Upper lobe of right lung (tissue), 1 donor: ENCODE results near the gene GBP4. TPM values are rescaled to one million over a fixed set of nuclear protein-coding genes. Genes with fewer than 3 reads are reported as not detected.

ENCODE experiments used
- ATAC-seq: fragments of 200-7000 bp; cut with Tn5 transposase; one replicate; pipeline ENCODE4 v1.9.1; 2020; ENCODE audit warnings: mild to moderate bottlenecking, moderate library complexity
- DNase-seq: peaks from one replicate; pipeline ENCODE4 v3.0.0-alpha.2; 2020
- H3K27ac ChIP-seq: fragments of 200-600 bp; one replicate; pipeline ENCODE4 v1.8.0; 2022
- H3K27me3 ChIP-seq: fragments of 200-600 bp; one replicate; pipeline ENCODE4 v1.8.0; 2022; ENCODE audit warnings: mild to moderate bottlenecking
- H3K36me3 ChIP-seq: fragments of 200-600 bp; one replicate; pipeline ENCODE4 v1.8.0; 2022
- H3K4me1 ChIP-seq: fragments of 200-600 bp; one replicate; pipeline ENCODE4 v1.8.0; 2022
- H3K4me3 ChIP-seq: fragments of 200-600 bp; one replicate; pipeline ENCODE4 v1.8.0; 2022; ENCODE audit warnings: mild to moderate bottlenecking
- H3K9me3 ChIP-seq: fragments of 200-600 bp; one replicate; pipeline ENCODE4 v1.8.0; 2022
- intact Hi-C: fragments of 100-400 bp; cut with DNase I; formaldehyde crosslinking; loops from one replicate; pipeline ENCODE4 v1.11.0; 2022
- total RNA-seq: library from RNA; stranded (reverse); fragmentation: NEBNext Ultra II Directional; extraction: Animal tissue kit (Norgen Biotek cat#: 25700); gene quantifications from one replicate; pipeline ENCODE4 v1.2.1, GENCODE V29; 2021
- TF ChIP-seq, protein P1 (sequence below): fragments of 200-600 bp; IDR thresholded peaks from one replicate; pipeline ENCODE4 v1.8.0; 2022; ENCODE audit warnings: antibody characterized with exemption
- donor health status: DM: no; HTN: yes; CAD: no; lungs with severe emphysema.

The GBP4 gene
- total RNA-seq, 1 donor from 2014 or later = 32.9 TPM

GRCh38 chr1:89151047-89151446 is 47.7 kb downstream of the GBP4 start:
- DNase-seq (no peak), ATAC-seq (peak; percentile 65)
- H3K9me3 ChIP-seq = no peaks in the 10 kb centered on the region
- intact Hi-C loops = no loop called here
- H3K27me3 ChIP-seq = no peaks in the 10 kb centered on the region
- H3K4me1 ChIP-seq = no peaks in the 10 kb centered on the region
- no peaks in the 10 kb centered on the region for H3K36me3 ChIP-seq
- no peak overlapping the region for H3K4me3 ChIP-seq
- no peak overlapping the region for H3K27ac ChIP-seq
- TF ChIP-seq, protein P1, sequence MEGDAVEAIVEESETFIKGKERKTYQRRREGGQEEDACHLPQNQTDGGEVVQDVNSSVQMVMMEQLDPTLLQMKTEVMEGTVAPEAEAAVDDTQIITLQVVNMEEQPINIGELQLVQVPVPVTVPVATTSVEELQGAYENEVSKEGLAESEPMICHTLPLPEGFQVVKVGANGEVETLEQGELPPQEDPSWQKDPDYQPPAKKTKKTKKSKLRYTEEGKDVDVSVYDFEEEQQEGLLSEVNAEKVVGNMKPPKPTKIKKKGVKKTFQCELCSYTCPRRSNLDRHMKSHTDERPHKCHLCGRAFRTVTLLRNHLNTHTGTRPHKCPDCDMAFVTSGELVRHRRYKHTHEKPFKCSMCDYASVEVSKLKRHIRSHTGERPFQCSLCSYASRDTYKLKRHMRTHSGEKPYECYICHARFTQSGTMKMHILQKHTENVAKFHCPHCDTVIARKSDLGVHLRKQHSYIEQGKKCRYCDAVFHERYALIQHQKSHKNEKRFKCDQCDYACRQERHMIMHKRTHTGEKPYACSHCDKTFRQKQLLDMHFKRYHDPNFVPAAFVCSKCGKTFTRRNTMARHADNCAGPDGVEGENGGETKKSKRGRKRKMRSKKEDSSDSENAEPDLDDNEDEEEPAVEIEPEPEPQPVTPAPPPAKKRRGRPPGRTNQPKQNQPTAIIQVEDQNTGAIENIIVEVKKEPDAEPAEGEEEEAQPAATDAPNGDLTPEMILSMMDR = no peak

DNA sequence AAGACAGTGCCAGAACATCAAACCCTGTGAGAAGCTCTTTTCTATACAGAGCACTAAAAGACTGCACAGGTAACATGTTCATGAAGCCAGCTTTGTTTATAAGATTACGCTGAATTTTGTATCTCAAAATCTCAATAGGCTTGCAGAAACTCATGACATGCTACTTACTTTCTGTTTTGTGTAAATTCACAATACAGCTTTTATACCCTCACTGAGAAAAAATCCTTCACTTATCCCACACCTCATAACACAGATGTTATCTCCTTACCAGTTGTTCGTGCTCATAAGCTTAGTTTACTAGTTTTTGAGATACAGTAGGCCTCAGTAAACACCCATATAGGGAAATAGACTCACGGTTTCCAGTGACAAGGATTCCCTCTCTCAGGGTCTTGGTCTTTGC is 48.8 kb downstream of the GBP4 start:
- Histone ChIP-seq H3K36me3 (no peaks in the 10 kb centered on the region), H3K27me3 (no peaks in the 10 kb centered on the region), H3K4me3 (no peak overlapping the region), H3K4me1 (no peaks in the 10 kb centered on the region), H3K27ac (no peak overlapping the region), H3K9me3 (no peaks in the 10 kb centered on the region)
- no peak for DNase-seq
- no peak for ATAC-seq
- intact Hi-C loops = no loop called here
- TF ChIP-seq, protein P1 = no peak

DNA sequence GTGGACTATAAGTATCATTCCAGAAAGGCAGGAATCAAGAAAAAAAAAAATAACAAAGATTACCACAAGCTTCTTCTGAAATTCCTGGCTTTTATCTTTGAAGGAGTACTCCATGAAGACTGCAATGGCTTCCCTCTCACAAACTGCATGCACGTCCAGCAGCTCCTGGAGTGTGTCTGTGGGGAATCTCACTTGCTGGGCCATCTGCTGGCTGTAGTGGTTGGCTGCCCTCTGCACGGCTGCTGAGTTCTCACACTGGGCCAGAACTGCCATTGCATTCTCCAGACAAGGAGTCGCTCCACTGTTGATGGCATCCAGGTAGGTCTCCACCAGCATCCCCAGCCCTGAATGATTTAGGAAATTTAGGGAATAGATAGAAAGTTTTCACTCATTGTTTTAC is 49.5 kb downstream of the GBP4 start:
- intact Hi-C loops = no loop called here
- H3K27ac ChIP-seq = no peak overlapping the region
- H3K4me1 ChIP-seq = no peaks in the 10 kb centered on the region
- H3K4me3 ChIP-seq = no peak overlapping the region
- ATAC-seq = peak; percentile 46
- no peaks in the 10 kb centered on the region for H3K9me3 ChIP-seq
- no peak for DNase-seq
- H3K27me3 ChIP-seq = no peaks in the 10 kb centered on the region
- TF ChIP-seq, protein P1 = no peak
- no peaks in the 10 kb centered on the region for H3K36me3 ChIP-seq

- Histone ChIP-seq H3K4me3 (no peak overlapping the region), H3K27me3 (no peaks in the 10 kb centered on the region), H3K27ac (no peak overlapping the region), H3K4me1 (no peaks in the 10 kb centered on the region), H3K9me3 (no peaks in the 10 kb centered on the region), H3K36me3 (no peaks in the 10 kb centered on the region)
- ATAC-seq = peak; percentile 65
- intact Hi-C loops = no loop called here
- DNase-seq = no peak
- TF ChIP-seq, protein P1 = no peak
These were observed 50.8 kb downstream of the GBP4 start for GRCh38 chr1:89147678-89148658.

DNA sequence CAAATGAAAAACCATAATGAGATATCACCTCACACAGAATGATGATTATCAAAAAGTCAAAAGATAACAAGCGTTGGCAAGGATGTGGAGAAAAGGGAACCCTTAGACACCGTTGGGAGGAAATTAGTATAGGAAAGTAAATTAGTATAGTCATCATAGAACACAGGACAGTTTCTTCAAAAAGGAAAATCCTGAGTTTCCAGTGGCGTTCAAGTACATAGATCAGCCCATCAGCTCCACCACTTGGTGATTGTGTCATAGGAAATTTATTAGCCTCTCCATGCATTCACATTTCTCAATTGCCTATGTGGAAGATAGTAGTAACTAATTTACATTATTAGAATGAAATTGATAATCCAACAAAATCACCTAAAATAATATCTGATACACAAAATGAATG is 52.0 kb downstream of the GBP4 start:
- no peak overlapping the region for H3K4me3 ChIP-seq
- H3K36me3 ChIP-seq = no peaks in the 10 kb centered on the region
- ATAC-seq (no peak), DNase-seq (no peak)
- H3K27ac ChIP-seq = no peak overlapping the region
- no peaks in the 10 kb centered on the region for H3K9me3 ChIP-seq
- no peaks in the 10 kb centered on the region for H3K27me3 ChIP-seq
- TF ChIP-seq, protein P1 = no peak
- intact Hi-C loops = no loop called here
- no peaks in the 10 kb centered on the region for H3K4me1 ChIP-seq
